H9 (cell line): ENCODE measurements around the gene CCBE1. TPM values are rescaled to one million over a fixed set of nuclear protein-coding genes. Genes with fewer than 3 reads are reported as not detected.

Experiments used
- DNase-seq: peaks from one replicate; pipeline ENCODE4 v3.0.0-alpha.2; 2017
- H2AFZ ChIP-seq: one replicate; pipeline ENCODE4 v1.6.1; 2013; ENCODE audit warnings: mild to moderate bottlenecking, low read length, control low read depth, moderate library complexity
- H2AK5ac ChIP-seq: 2 replicates; pipeline ENCODE4 v1.6.1; 2013; ENCODE audit warnings: low read length, control low read depth, mixed read lengths; ENCODE audit not compliant: insufficient read length
- H2BK120ac ChIP-seq: one replicate; pipeline ENCODE4 v1.6.1; 2013; ENCODE audit warnings: low read depth, mild to moderate bottlenecking, low read length, control low read depth, inconsistent platforms; ENCODE audit not compliant: poor library complexity, severe bottlenecking
- H2BK12ac ChIP-seq: 2 replicates; pipeline ENCODE4 v1.6.1; 2013; ENCODE audit warnings: low read length, control low read depth, mixed read lengths, low read depth; ENCODE audit not compliant: insufficient read length
- H2BK15ac ChIP-seq: 2 replicates; pipeline ENCODE4 v1.6.1; 2013; ENCODE audit warnings: low read depth, low read length, control low read depth
- H2BK20ac ChIP-seq: one replicate; pipeline ENCODE4 v1.6.1; 2013; ENCODE audit warnings: low read depth, mild to moderate bottlenecking, low read length, control low read depth, inconsistent platforms; ENCODE audit not compliant: poor library complexity, severe bottlenecking
- H2BK5ac ChIP-seq: 2 replicates; pipeline ENCODE4 v1.6.1; 2013; ENCODE audit warnings: low read length, control low read depth, mixed read lengths; ENCODE audit not compliant: insufficient read length
- H3K14ac ChIP-seq: 2 replicates; pipeline ENCODE4 v1.6.1; 2013; ENCODE audit warnings: low read length, control low read depth; ENCODE audit not compliant: insufficient read depth
- H3K18ac ChIP-seq: 2 replicates; pipeline ENCODE4 v1.6.1; 2013; ENCODE audit warnings: low read depth, mild to moderate bottlenecking, mixed read lengths, low read length, control low read depth; ENCODE audit not compliant: insufficient read length
- H3K23ac ChIP-seq: 2 replicates; pipeline ENCODE4 v1.6.1; 2013; ENCODE audit warnings: low read length, control low read depth, mixed read lengths, low read depth; ENCODE audit not compliant: insufficient read length
- H3K23me2 ChIP-seq: 2 replicates; pipeline ENCODE4 v1.6.1; 2013; ENCODE audit warnings: low read depth, mild to moderate bottlenecking, mixed read lengths, low read length, control low read depth; ENCODE audit not compliant: insufficient read length, poor library complexity, severe bottlenecking
- H3K27ac ChIP-seq: 2 replicates; pipeline ENCODE4 v1.5.1; 2013; ENCODE audit warnings: low read length, control low read depth, mixed read lengths, low read depth; ENCODE audit not compliant: insufficient read length
- H3K27me3 ChIP-seq: 2 replicates; pipeline ENCODE4 v1.6.1; 2013; ENCODE audit warnings: low read length, control low read depth, inconsistent platforms; ENCODE audit not compliant: insufficient read depth
- H3K4ac ChIP-seq: 2 replicates; pipeline ENCODE4 v1.6.1; 2013; ENCODE audit warnings: low read depth, mild to moderate bottlenecking, control low read depth, inconsistent platforms, low read length, moderate library complexity
- H3K4me1 ChIP-seq: 2 replicates; pipeline ENCODE4 v1.6.1; 2013; ENCODE audit warnings: low read length, control low read depth, inconsistent platforms; ENCODE audit not compliant: insufficient read depth
- H3K4me2 ChIP-seq: 2 replicates; pipeline ENCODE4 v1.6.1; 2013; ENCODE audit warnings: low read length, control low read depth, mixed read lengths; ENCODE audit not compliant: insufficient read length, insufficient read depth
- H3K56ac ChIP-seq: 2 replicates; pipeline ENCODE4 v1.6.1; 2013; ENCODE audit warnings: low read depth, mild to moderate bottlenecking, mixed read lengths, low read length, control low read depth; ENCODE audit not compliant: insufficient read length
- H3K79me1 ChIP-seq: 2 replicates; pipeline ENCODE4 v1.6.1; 2013; ENCODE audit warnings: low read depth, mild to moderate bottlenecking, moderate library complexity, low read length, control low read depth, inconsistent platforms; ENCODE audit not compliant: insufficient read depth, poor library complexity, severe bottlenecking
- H3K79me2 ChIP-seq: 2 replicates; pipeline ENCODE4 v1.6.1; 2013; ENCODE audit warnings: low read length, control low read depth, inconsistent platforms; ENCODE audit not compliant: insufficient read depth
- H3K9ac ChIP-seq: 2 replicates; pipeline ENCODE4 v1.6.1; 2013; ENCODE audit warnings: low read length, control low read depth, mixed read lengths; ENCODE audit not compliant: insufficient read length; ENCODE audit errors: extremely low read depth
- H3K9me3 ChIP-seq: one replicate; pipeline ENCODE4 v1.6.1; 2013; ENCODE audit warnings: low read depth, low read length, inconsistent platforms; ENCODE audit not compliant: control insufficient read depth
- H3T11ph ChIP-seq: one replicate; pipeline ENCODE4 v1.6.1; 2013; ENCODE audit warnings: mild to moderate bottlenecking, low read length, control low read depth, inconsistent platforms
- H4K20me1 ChIP-seq: one replicate; pipeline ENCODE4 v1.6.1; 2013; ENCODE audit not compliant: control insufficient read depth, insufficient read length, insufficient read depth
- H4K5ac ChIP-seq: 2 replicates; pipeline ENCODE4 v1.6.1; 2013; ENCODE audit warnings: low read depth, mild to moderate bottlenecking, mixed read lengths, low read length, control low read depth; ENCODE audit not compliant: insufficient read length
- H4K8ac ChIP-seq: replicated peaks from 2 replicates; pipeline ENCODE4 v1.6.1; 2013; ENCODE audit warnings: low read length, control low read depth, mixed read lengths, low read depth; ENCODE audit not compliant: insufficient read length
- H4K91ac ChIP-seq: 2 replicates; pipeline ENCODE4 v1.6.1; 2013; ENCODE audit warnings: low read depth, mild to moderate bottlenecking, moderate library complexity, mixed read lengths, low read length, control low read depth; ENCODE audit not compliant: insufficient read length
- H3K27ac Mint-ChIP-seq, 3 experiments: 2 replicates in 2 of 3; 3 replicates in 1 of 3; pipeline ENCODE4 v1.8.0; 2020 to 2021; ENCODE audit warnings: mixed read lengths in 3 of 3, mild to moderate bottlenecking in 1 of 3, moderate library complexity in 1 of 3
- H3K27me3 Mint-ChIP-seq: 2 replicates; pipeline ENCODE4 v1.8.0; 2021; ENCODE audit warnings: low read depth, mild to moderate bottlenecking, moderate library complexity, mixed read lengths
- H3K36me3 Mint-ChIP-seq, 3 experiments: 2 replicates in 2 of 3; 3 replicates in 1 of 3; pipeline ENCODE4 v1.8.0; 2020 to 2021; ENCODE audit warnings: low read depth in 3 of 3, mixed read lengths in 3 of 3; ENCODE audit not compliant: insufficient read depth in 1 of 3
- H3K4me1 Mint-ChIP-seq, 2 experiments: 2 replicates each; pipeline ENCODE4 v1.8.0; 2020; ENCODE audit warnings: mixed read lengths in 2 of 2
- H3K4me3 Mint-ChIP-seq, 2 experiments: 2 replicates in 1 of 2; 3 replicates in 1 of 2; pipeline ENCODE4 v1.8.0; 2020 to 2021; ENCODE audit warnings: mild to moderate bottlenecking in 2 of 2, mixed read lengths in 2 of 2, moderate library complexity in 1 of 2
- H3K9me3 Mint-ChIP-seq, 2 experiments: 2 replicates in 1 of 2; 3 replicates in 1 of 2; pipeline ENCODE4 v1.8.0; 2020; ENCODE audit warnings: mild to moderate bottlenecking in 2 of 2, mixed read lengths in 2 of 2, moderate library complexity in 1 of 2
- WGBS: extraction: QIAGEN DNeasy Blood & Tissue Kit; methylation state at CpG from one replicate; pipeline ENCODE4 v1.1.7; 2013; ENCODE audit warnings: missing lambda C conversion rate, low lambda C conversion rate, mixed read lengths; ENCODE audit not compliant: insufficient read length; ENCODE audit errors: extremely low coverage; 5-methylcytosine and 5-hydroxymethylcytosine counted together
- total RNA-seq: library from RNA; stranded (reverse); gene quantifications from 2 replicates; pipeline ENCODE4 v1.2.1, GENCODE V29; 2021
- TF ChIP-seq, protein P1 (sequence below): fragments of 200-600 bp; sonication (generic); conservative IDR thresholded peaks from 3 replicates; pipeline ENCODE4 v1.8.0; 2021; ENCODE audit warnings: antibody characterized with exemption, mild to moderate bottlenecking

Gene CCBE1
- total RNA-seq, 1 experiment from 2014 or later, result 0.39 TPM

DNA sequence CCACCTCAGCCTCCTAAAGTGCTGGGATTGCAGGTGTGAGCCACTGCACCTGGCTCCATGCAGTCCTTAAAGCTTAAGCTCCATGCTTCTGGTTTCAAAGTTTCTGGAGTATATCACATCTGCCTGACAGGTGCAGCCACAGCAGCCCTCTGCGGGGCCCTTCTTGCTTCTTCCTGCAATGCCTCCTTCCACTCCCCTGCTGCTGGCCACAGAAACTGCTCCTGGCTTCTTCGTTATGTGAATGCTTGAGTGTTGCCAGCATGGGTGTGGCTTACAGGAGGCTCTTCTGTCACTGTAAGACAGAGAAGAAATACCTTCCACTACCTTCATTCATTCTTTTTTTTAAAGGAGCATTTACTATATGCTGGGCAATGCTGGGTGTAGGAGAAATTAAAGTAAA lies 10.1 kb upstream of the CCBE1 start:
- Histone ChIP-seq H3K27ac (no peak overlapping the region), H2BK12ac (no peak overlapping the region), H3K4me1 (no peaks in the 10 kb centered on the region; the same call in 1 of the 2 replicates), H3K23me2 (no peaks in the 10 kb centered on the region), H2AFZ (no peak overlapping the region), H3K18ac (no peak overlapping the region), H3T11ph (no peak overlapping the region), H3K4ac (no peak overlapping the region), H3K4me2 (no peak overlapping the region), H3K9ac (no peak overlapping the region), H3K14ac (no peak overlapping the region), H2BK5ac (no peak overlapping the region), H3K79me2 (no peaks in the 10 kb centered on the region), H3K79me1 (no peaks in the 10 kb centered on the region), H2BK20ac (no peak overlapping the region), H3K23ac (no peak overlapping the region), H4K91ac (no peak overlapping the region), H4K20me1 (no peaks in the 10 kb centered on the region), H2BK120ac (no peak overlapping the region), H4K5ac (no peak overlapping the region), H3K9me3 (no peaks in the 10 kb centered on the region), H2BK15ac (no peak overlapping the region), H3K56ac (no peak overlapping the region), H4K8ac (no peak overlapping the region), H2AK5ac (no peak overlapping the region), H3K27me3 (no peaks in the 10 kb centered on the region)
- Mint-ChIP-seq H3K9me3 (peaks cover 2 to 4% of the 10 kb centered on the region in 2 experiments; a peak in 1 of 5 replicates), H3K4me3 (no peak overlapping the region), H3K27me3 (peaks cover 4% of the 10 kb centered on the region), H3K27ac (no peak overlapping the region), H3K36me3 (no peaks in the 10 kb centered on the region), H3K4me1 (peaks cover 20 to 23% of the 10 kb centered on the region in 2 experiments)
- TF ChIP-seq, protein P1, sequence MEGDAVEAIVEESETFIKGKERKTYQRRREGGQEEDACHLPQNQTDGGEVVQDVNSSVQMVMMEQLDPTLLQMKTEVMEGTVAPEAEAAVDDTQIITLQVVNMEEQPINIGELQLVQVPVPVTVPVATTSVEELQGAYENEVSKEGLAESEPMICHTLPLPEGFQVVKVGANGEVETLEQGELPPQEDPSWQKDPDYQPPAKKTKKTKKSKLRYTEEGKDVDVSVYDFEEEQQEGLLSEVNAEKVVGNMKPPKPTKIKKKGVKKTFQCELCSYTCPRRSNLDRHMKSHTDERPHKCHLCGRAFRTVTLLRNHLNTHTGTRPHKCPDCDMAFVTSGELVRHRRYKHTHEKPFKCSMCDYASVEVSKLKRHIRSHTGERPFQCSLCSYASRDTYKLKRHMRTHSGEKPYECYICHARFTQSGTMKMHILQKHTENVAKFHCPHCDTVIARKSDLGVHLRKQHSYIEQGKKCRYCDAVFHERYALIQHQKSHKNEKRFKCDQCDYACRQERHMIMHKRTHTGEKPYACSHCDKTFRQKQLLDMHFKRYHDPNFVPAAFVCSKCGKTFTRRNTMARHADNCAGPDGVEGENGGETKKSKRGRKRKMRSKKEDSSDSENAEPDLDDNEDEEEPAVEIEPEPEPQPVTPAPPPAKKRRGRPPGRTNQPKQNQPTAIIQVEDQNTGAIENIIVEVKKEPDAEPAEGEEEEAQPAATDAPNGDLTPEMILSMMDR, result no peak
- no CpG with 5 or more reads among the region's 2 CpGs for WGBS
- DNase-seq, result peak; percentile 59
